Stimulated activated memory B cell treated with anti-CD40 and anti-IgM and Interleukin-4, amounts not matched to agents 10 μg/mL and 1 μg/mL and 100 μg/mL, for 72 hours (primary cell): ENCODE data around the gene MAD1L1.

Source experiments
- ATAC-seq: fragments of 150-1000 bp; cut with Tn5 transposase; 2 replicates; pipeline ENCODE4 v1.10.0; 2021
- H3K27ac Mint-ChIP-seq: one replicate; pipeline ENCODE4 v1.8.0; 2022; ENCODE audit warnings: mild to moderate bottlenecking, mixed read lengths
- H3K27me3 Mint-ChIP-seq: one replicate; pipeline ENCODE4 v1.8.0; 2022; ENCODE audit warnings: mixed read lengths
- H3K36me3 Mint-ChIP-seq: one replicate; pipeline ENCODE4 v1.8.0; 2022; ENCODE audit warnings: mixed read lengths
- H3K4me1 Mint-ChIP-seq: one replicate; pipeline ENCODE4 v1.8.0; 2022; ENCODE audit warnings: mixed read lengths
- H3K4me3 Mint-ChIP-seq: one replicate; pipeline ENCODE4 v1.8.0; 2022; ENCODE audit warnings: mild to moderate bottlenecking, moderate library complexity, mixed read lengths
- H3K9me3 Mint-ChIP-seq: one replicate; pipeline ENCODE4 v1.8.0; 2022; ENCODE audit warnings: mixed read lengths

The MAD1L1 gene

DNA sequence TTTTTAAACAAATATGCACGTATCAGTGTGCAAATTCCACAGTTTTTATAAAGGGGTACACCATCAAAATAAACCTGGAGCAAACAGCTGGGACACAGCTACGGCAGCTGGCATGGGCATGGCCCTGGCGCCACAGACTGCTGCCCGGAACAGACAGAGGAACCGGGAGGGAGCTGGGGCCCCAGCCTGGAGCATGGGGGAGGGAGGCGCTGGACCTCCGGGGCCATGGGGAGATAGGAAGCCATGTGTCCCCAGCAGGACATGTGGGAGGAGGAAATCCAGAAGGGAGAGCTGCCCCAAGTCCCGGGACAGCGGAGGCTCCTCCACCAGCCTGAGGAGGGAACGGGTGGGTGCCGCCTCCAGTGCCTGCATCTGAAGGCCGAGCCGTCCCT is 180.1 kb downstream of the MAD1L1 start:
- Mint-ChIP-seq H3K4me1 (peaks cover 52% of the 10 kb centered on the region), H3K9me3 (no peaks in the 10 kb centered on the region), H3K4me3 (no peak overlapping the region), H3K36me3 (peaks cover 33% of the 10 kb centered on the region), H3K27ac (no peak overlapping the region), H3K27me3 (no peaks in the 10 kb centered on the region)
- ATAC-seq: no peak

DNA sequence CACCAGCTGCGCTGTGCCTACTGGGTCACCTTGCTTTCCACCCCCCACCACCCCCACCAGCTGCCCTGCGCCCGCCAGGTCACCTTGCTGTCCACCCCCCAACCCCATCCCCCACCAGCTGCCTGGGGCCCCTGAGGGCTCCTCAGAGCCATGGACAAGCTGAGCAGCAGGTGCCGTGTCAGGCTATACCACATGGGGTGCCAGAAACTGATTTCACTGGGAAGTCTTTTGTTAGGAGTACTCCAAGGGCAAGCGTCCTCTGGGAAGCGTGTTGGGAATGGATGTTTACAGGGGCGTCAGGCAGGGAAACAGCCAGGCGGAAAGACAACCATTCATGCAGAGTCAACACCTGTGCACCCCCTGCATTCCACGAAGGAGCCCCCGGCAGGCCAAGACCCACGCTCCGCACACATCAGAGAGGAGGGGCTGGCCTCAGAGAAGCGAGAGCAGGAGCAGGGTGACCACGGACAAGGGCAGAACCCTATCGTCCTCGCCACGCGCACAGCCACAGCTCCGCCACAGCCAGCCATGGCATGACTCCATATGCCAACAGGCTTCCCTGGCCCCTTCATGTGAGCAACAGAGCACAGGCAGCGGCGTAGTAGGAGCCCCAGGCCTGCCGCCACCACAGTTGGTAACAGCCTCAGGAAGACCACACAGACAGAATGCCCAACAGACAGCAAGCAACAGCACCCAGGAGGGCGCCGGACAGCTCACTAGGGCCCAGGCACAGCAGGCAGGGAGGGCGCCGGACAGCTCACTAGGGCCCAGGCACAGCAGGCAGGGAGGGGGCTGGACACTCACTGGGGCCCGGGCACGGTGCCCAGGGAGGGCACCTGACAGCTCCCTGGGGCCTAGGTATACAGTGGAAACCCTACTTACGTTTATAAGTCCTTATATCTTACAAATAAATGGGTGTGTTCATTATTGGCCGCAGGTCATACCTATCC is 180.8 kb downstream of the MAD1L1 start:
- Mint-ChIP-seq H3K9me3 (no peaks in the 10 kb centered on the region), H3K27me3 (no peaks in the 10 kb centered on the region), H3K27ac (no peak overlapping the region), H3K4me3 (no peak overlapping the region), H3K4me1 (peaks cover 54% of the 10 kb centered on the region), H3K36me3 (peaks cover 31% of the 10 kb centered on the region)
- no peak for ATAC-seq

DNA sequence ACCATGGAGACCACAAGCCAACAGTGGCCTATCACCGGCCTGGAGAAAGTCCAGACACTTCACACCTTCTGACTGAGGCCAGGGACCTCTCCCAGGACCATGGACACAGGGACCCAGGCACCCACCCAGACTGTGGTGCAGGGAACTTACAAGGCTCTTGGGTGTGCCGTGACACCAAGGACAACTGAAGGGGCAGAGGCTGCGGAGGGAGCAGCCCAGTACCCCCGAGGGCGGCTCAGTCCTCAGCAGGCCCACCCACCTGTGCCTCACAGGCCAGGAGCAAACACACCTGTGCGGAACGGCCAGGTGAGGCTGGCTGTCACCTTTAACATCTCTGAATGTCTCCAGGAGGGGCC is 182.3 kb downstream of the MAD1L1 start:
- peaks cover 41% of the 10 kb centered on the region for H3K4me1 Mint-ChIP-seq
- peak overlapping the region; percentile 48 for H3K27ac Mint-ChIP-seq
- H3K9me3 Mint-ChIP-seq: no peaks in the 10 kb centered on the region
- H3K4me3 Mint-ChIP-seq: no peak overlapping the region
- no peak for ATAC-seq
- H3K36me3 Mint-ChIP-seq: peaks cover 25% of the 10 kb centered on the region
- H3K27me3 Mint-ChIP-seq: no peaks in the 10 kb centered on the region

DNA sequence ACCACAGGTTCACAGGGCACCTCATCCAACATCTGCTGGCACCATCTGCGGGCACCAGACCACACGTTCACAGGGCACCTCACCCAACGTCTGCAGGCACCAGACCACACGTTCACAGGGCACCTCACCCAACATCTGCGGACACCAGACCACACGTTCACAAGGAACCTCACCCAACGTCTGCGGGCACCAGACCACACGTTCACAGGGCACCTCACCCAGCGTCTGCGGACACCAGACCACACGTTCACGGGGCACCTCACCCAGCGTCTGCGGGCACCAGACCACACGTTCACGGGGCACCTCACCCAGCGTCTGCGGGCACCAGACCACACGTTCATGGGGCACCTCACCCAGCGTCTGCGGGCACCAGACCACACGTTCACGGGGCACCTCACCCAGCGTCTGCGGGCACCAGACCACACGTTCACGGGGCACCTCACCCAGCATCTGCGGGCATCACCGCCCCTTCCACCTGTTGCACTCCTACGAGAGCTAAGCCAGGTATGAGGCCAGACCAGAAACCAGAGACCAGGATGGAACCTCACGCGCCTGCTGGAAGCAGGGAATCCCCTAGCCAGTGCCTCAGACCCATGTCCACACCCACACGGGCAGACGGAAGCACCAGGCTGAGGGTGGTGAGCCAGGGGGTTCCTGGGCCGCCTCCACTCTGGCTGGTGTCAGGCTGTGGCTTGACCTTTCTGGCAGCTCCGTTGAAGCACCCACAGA is 182.8 kb downstream of the MAD1L1 start:
- no peaks in the 10 kb centered on the region for H3K9me3 Mint-ChIP-seq
- H3K4me1 Mint-ChIP-seq: peaks cover 40% of the 10 kb centered on the region
- peak overlapping the region; percentile 48 for H3K27ac Mint-ChIP-seq
- ATAC-seq: peak; percentile 88
- H3K27me3 Mint-ChIP-seq: no peaks in the 10 kb centered on the region
- H3K4me3 Mint-ChIP-seq: no peak overlapping the region
- H3K36me3 Mint-ChIP-seq: peaks cover 23% of the 10 kb centered on the region

DNA sequence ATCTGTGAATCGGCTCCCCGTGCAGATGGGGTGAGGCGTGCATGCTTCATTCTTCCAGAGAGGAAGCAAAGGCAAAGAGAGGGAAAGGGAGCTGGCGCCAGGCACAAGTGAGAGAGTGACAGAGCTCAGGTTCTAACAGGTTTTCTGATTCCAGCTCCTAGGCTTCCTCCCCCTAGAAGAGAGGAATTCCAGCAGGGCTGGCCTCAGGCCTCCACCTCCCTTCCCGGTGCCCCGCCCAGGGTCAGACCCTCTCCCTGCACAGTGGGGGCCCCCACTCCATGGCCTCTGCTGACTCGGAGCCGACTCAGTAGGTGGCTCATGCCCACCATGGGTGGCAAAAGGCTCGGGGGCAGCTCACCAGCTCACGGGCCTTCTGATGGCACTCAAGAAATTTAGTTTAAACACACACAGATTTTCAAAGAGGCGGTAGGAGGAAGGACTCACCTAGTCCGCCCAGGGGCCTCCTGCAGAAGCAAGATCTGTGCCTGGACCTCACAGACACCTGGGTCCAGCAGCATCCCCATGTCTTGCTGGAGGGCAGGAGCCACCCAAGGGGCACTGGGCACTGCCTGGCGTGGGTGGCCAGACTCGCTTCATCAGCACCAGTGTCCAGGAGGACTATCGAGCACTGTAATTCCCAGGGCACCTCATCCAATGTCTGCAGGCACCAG is 183.5 kb downstream of the MAD1L1 start:
- H3K27me3 Mint-ChIP-seq: no peaks in the 10 kb centered on the region

DNA sequence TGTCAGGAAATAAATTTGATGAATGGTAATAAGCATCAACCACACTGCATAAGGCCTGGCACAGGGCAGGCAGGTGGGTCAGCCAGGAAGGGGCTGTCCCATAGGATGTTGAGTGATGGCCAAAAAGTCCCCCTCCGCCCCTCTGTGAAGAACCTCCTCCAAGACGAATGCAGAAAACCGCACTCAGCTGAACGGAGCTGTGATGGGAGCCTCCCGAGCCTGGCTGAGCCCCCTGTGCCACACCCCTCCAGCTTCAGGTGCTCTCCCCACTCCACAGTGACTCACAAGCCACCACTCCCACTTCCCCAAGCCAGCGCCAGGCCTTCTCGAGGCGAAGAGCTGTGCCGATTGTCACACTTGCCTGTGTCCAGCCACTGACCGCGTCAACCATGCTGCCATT is 184.2 kb downstream of the MAD1L1 start:
- Mint-ChIP-seq H3K36me3 (peaks cover 21% of the 10 kb centered on the region), H3K27ac (no peak overlapping the region), H3K9me3 (no peaks in the 10 kb centered on the region), H3K4me3 (no peak overlapping the region), H3K4me1 (peaks cover 35% of the 10 kb centered on the region), H3K27me3 (no peaks in the 10 kb centered on the region)
- ATAC-seq: no peak

More for the DNA sequence above, 183.5 kb downstream of the MAD1L1 start:
- Mint-ChIP-seq H3K4me1 (peaks cover 35% of the 10 kb centered on the region), H3K27ac (no peak overlapping the region), H3K9me3 (no peaks in the 10 kb centered on the region), H3K36me3 (peaks cover 18% of the 10 kb centered on the region), H3K4me3 (no peak overlapping the region)
- ATAC-seq: no peak

DNA sequence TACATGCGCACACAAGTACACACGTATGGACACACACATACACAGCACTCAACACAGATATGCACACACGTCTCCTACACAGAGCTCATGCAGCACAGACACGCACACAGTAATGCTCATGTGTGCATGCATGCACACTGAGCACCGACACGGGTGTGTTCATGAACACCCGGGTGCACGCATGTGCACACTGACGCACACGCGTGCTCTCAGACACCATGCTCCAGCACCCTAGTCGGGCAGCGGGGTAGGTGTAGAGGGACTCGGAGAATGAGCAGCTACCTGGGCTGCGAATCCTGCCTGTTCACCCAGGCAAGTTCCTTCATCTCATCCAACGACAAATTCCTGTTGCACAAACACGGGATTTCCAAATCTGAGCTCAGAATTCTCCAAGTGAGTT is 184.7 kb downstream of the MAD1L1 start:
- Mint-ChIP-seq H3K9me3 (no peaks in the 10 kb centered on the region), H3K27me3 (no peaks in the 10 kb centered on the region)

DNA sequence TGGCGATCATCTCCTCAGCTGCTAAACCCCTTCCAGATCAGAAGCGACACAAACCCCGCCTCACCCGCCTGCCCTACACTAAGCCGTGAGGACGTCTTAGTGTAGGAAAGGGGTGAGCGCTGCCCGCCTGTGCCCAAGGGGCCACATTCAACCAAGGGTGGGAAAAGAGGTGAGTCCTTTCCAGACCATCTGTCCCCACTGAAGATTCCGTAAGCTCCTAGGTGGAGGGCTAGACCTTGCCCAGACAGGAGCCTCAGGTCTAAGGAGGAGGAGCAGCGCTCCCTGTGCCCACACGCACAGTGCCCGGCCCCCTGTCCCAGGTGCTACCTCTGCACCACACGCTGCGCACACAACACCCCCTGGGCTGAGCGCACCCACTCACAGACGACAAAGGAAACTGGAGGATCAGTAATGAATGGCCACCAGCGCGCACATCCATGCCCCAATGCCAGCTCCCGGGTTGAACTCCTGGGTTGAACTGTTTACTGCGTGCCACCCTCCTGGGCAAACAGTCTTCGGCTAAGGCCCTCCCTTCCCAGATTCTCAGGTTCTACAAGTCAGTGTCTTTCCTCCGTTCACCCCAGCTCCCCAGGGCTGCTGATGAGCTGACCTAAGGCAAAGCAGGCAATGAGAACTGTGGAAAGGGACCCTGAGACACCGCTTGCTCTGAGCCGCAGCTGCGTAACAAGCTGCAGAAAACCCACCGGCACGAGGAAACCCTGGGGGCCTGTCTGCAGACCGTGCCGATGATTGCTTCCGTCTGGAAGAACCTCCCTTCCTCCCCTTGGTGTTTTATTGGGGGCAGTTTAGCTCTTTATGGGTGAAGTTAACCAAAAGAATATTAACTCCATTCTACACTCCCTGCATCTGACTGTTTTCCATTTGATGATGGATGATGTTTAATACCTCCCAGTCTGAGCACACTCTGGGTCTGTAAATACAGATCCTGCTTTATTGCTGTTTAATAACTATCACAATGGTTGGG is 185.9 kb downstream of the MAD1L1 start:
- no peaks in the 10 kb centered on the region for H3K9me3 Mint-ChIP-seq

More for the DNA sequence above, 184.7 kb downstream of the MAD1L1 start:
- peaks cover 35% of the 10 kb centered on the region for H3K4me1 Mint-ChIP-seq
- H3K4me3 Mint-ChIP-seq: no peak overlapping the region
- ATAC-seq: no peak
- no peak overlapping the region for H3K27ac Mint-ChIP-seq
- H3K36me3 Mint-ChIP-seq: peaks cover 26% of the 10 kb centered on the region

DNA sequence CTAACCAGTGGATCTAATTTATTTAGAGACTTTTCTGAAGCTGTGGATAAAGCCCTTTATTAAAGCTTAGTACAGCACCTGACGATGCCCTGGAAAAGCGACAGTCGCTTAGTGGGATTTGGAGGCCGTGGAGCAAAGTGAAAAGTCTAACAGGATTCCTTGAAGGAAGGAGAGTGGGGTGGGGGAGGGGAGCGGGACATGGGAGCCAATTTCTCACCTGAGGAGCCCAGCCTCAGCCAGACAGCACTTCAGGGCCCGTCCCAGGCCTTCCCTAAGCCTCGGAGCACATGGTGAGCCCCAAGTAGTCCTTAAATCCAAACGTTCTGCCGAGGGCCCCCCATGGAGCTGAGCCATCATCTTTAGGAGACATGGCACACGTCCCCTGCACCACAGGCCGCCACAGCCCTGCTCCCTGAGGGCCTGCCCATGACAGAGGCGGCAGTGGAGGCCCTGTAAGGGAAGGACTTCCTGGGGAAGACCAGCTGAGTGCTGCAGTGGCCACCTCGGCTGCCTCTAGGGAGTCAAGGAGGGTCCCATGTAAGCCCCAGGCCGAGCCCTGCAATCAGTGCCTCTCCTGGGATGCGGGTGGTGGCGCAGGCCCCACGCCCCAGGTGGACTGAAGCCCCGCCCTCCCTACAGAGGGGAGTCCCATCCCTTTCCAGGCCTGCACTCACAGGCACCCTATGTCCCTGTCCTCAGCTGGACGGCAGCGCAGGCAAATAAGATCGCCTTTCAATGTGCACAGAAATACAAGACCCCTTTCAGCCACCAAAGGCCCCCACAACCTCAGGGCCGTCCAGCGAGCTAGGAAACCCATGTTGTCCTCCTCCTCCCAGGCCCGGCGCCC is 187.0 kb downstream of the MAD1L1 start:
- H3K27me3 Mint-ChIP-seq: no peaks in the 10 kb centered on the region
- H3K36me3 Mint-ChIP-seq: peaks cover 46% of the 10 kb centered on the region

More for the DNA sequence above, 185.9 kb downstream of the MAD1L1 start:
- Mint-ChIP-seq H3K27ac (no peak overlapping the region), H3K27me3 (no peaks in the 10 kb centered on the region), H3K36me3 (peaks cover 37% of the 10 kb centered on the region), H3K4me1 (peaks cover 40% of the 10 kb centered on the region), H3K4me3 (no peak overlapping the region)
- no peak for ATAC-seq

DNA sequence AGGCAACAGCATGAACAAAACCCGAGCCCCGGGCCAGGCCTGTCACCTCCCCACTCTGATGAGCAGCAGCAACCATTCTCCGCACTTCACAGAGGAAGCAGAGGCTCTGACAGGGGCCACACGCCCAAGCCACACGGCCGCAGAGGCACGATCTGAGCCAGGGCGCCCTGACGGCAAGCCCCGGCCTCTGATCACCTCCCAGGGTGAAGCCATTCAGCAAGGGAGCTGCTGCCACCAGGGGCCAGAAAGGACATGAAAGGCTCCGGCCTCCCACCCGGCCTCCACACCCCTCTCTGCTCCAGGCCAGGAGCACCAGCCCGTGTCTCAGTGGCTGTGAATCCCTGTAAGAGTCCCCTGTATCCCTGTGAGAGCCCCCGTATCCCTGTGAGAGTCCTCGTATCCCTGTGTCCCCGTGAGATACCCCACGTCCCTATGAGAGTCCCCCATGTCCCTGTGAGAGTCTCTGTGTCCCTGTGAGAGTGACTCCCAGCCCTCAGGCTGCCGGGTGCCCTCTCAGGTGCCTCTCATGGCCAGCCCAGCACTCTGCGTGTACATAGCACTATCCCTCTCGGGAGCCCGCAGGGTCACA is 187.8 kb downstream of the MAD1L1 start:
- H3K9me3 Mint-ChIP-seq: no peaks in the 10 kb centered on the region
- no peak overlapping the region for H3K4me3 Mint-ChIP-seq
- H3K27me3 Mint-ChIP-seq: no peaks in the 10 kb centered on the region
- H3K36me3 Mint-ChIP-seq: peaks cover 46% of the 10 kb centered on the region
- no peak overlapping the region for H3K27ac Mint-ChIP-seq
- H3K4me1 Mint-ChIP-seq: peaks cover 46% of the 10 kb centered on the region
- no peak for ATAC-seq

More for the DNA sequence above, 187.0 kb downstream of the MAD1L1 start:
- Mint-ChIP-seq H3K9me3 (no peaks in the 10 kb centered on the region), H3K4me1 (peaks cover 47% of the 10 kb centered on the region), H3K4me3 (no peak overlapping the region), H3K27ac (no peak overlapping the region)
- no peak for ATAC-seq

DNA sequence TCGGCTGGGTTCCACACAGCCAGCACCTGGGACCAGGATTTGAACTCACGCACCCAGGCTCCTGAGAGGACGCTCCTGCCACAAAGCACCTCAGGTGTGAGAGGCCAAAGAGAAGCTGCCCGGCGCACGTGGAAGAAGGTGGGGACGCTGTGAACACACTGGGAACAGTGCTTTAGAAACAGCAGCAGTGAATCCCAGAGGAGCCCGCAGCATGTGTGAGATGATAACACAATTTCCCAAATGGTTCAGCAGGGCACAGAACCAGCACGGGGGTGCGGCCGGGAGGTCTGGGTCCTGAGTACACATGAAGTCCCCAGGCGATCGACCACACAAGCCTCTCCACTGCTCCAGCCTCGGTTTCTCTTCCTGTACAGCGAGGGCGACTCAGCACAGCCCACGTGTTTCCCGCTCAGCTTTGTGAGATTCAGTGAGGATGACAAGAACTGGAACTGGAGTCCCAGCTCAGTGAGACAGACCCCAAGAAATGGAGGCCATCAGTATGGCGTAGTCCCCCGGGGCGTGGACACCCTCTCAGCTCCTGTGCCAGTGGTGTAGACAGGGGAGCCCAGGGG is 188.3 kb downstream of the MAD1L1 start:
- Mint-ChIP-seq H3K9me3 (no peaks in the 10 kb centered on the region), H3K27me3 (no peaks in the 10 kb centered on the region), H3K27ac (no peak overlapping the region), H3K4me3 (no peak overlapping the region), H3K4me1 (peaks cover 47% of the 10 kb centered on the region), H3K36me3 (peaks cover 50% of the 10 kb centered on the region)
- ATAC-seq: no peak

DNA sequence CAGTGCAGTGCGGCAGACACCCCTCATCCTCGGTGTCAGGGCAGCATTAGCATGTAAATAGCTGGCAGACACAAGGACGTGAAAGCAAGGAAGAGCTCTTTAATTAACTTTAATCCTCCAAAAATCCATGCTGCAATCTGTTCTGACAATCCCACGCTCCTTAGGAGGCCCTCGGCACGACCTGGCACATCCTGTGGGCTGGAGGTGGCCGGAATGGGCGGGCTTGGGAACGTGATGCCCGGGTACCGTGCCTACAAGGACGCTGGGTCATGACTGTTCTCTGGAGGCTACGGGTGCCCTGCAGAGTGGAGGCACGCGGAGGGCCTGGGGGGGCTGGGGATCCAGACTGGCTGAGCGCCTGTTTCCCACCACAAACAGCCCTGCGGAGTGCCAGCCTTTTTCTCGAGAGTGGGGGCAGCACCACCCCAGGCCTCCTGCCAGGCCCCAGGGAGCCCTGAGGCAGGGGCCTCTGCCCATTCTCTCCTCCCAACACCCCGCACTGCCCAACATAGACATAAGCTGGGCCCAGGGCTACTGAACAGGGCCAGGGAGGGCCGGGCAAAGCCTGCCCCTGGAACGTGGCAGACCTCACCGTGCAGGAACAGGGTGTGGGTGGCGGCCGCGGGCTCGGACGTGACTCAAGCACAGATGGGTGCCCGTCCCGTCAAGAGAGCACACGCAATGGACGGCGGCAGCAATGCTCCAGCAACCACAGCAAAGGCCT is 189.3 kb downstream of the MAD1L1 start:
- peaks cover 47% of the 10 kb centered on the region for H3K4me1 Mint-ChIP-seq
- H3K9me3 Mint-ChIP-seq: no peaks in the 10 kb centered on the region
- no peak for ATAC-seq
- peaks cover 46% of the 10 kb centered on the region for H3K36me3 Mint-ChIP-seq
- H3K27me3 Mint-ChIP-seq: no peaks in the 10 kb centered on the region
- no peak overlapping the region for H3K27ac Mint-ChIP-seq
- no peak overlapping the region for H3K4me3 Mint-ChIP-seq

DNA sequence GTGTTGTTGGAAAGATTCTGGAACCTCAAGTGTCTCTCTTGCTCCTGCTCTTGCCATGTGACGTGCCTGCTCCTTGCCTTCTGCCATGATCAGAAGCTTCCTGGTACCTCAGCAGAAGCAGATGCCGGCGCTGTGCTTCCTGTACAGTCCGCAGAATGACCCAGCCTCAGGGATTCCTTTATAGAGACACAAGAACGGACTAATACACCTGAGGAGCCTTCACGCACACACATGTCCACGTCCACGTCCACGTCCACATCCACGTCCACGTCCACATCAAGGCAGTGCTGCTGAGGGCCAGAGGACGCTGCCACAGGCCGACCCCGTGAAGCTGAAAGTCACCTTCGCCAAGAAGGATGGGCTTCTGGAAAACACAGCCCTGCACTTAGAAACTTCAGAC is 190.1 kb downstream of the MAD1L1 start:
- H3K4me3 Mint-ChIP-seq: no peak overlapping the region
- H3K4me1 Mint-ChIP-seq: peaks cover 46% of the 10 kb centered on the region
- ATAC-seq: no peak
- no peaks in the 10 kb centered on the region for H3K9me3 Mint-ChIP-seq
- H3K27me3 Mint-ChIP-seq: no peaks in the 10 kb centered on the region
- H3K27ac Mint-ChIP-seq: no peak overlapping the region
- H3K36me3 Mint-ChIP-seq: peaks cover 40% of the 10 kb centered on the region
